ENCODE measurements around the gene TBCD.
"Not testable (repeated sequence)": the region's sequence is repeated elsewhere in the genome, so short reads cannot be mapped to it uniquely, and the experiment has no call there.

The TBCD gene

DNA sequence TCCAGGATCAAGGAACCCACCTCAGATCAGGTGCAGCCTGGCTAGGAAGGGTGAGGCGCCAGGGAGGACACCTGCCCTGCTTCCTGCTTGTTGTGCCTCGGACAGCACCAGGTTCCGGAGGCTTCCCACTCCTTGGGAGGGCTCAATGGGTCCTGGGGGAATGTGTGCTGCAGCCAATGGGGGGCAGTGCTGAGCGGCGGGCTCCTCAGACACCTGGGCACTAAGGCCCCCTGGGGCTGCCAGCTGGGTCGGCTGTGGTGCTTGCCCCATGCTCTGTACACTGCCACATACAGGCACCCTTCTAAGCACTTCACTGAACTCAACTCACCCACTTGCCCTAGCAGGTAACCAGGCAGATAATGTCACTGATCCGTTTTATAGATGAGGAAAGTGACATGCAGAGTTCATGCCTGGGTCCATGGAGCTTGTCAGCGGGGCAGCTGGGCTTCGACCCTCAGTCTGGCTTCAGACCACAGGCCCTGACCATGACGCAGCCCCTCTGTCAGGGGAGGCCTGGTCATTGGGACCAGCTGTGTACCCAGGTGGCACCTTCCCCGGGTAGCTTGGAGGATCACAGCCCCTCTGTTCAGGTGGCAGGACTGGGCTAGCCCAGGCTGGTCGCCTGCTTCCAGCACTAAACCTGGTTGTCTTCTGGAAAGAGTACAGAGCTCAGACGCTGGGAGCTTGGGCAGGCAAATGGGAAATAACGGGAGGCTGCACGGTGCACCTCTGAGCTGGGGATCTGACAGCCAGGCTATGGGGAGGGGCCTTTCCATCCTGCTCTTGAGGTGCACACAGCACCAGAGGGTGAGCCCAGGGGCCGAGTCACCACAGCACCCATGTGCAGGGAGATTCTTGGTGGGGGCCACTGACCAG lies 8.3 kb upstream of the TBCD start:
- no peak overlapping the region for H3K4me3 ChIP-seq (ENCODE audit: low read depth, low read length)
- TF ChIP-seq, protein P1, sequence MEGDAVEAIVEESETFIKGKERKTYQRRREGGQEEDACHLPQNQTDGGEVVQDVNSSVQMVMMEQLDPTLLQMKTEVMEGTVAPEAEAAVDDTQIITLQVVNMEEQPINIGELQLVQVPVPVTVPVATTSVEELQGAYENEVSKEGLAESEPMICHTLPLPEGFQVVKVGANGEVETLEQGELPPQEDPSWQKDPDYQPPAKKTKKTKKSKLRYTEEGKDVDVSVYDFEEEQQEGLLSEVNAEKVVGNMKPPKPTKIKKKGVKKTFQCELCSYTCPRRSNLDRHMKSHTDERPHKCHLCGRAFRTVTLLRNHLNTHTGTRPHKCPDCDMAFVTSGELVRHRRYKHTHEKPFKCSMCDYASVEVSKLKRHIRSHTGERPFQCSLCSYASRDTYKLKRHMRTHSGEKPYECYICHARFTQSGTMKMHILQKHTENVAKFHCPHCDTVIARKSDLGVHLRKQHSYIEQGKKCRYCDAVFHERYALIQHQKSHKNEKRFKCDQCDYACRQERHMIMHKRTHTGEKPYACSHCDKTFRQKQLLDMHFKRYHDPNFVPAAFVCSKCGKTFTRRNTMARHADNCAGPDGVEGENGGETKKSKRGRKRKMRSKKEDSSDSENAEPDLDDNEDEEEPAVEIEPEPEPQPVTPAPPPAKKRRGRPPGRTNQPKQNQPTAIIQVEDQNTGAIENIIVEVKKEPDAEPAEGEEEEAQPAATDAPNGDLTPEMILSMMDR (IDR thresholded peaks at IDR 0.05; ENCODE audit: low read depth, low read length, missing control alignments): no peak
- DNase-seq (ENCODE audit: low read depth): no peak

DNA sequence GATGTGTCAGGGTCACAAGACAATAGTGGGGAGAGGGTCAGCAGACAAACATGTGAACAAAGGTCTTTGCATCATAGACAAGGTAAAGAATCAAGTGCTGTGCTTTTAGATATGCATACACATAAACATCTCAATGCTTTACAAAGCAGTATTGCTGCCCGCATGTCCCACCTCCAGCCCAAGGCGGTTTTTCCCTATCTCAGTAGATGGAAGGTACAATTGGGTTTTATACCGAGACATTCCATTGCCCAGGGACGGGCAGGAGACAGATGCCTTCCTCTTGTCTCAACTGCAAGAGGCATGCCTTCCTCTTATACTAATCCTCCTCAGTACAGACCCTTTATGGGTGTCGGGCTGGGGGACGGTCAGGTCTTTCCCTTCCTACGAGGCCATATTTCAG lies 7.1 kb upstream of the TBCD start:
- not testable (repeated sequence) for DNase-seq (ENCODE audit: low read depth); H3K4me3 ChIP-seq (ENCODE audit: low read depth, low read length)

DNA sequence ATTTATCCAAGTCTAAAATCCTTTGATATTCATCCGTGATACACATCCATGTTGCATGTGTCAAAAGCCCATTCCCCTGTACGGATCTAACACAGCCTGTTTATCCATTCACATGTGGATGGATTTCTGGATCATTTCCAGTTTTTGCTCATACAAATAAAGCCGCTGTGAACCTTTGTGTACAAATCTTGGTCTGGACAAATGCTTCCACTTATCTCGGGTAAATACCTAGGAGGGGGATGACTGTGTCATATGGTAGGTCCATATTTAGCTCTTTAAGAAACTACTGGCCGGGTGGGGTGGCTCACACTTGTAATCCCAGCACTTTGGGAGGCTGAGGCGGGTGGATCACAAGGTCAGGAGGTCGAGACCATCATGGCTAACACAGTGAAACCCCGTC lies 6.3 kb upstream of the TBCD start:
- no peak overlapping the region for H3K4me3 ChIP-seq (ENCODE audit: low read depth, low read length)
- no peak for DNase-seq (ENCODE audit: low read depth)
- TF ChIP-seq, protein P1 (IDR thresholded peaks at IDR 0.05; ENCODE audit: low read depth, low read length, missing control alignments): no peak

DNA sequence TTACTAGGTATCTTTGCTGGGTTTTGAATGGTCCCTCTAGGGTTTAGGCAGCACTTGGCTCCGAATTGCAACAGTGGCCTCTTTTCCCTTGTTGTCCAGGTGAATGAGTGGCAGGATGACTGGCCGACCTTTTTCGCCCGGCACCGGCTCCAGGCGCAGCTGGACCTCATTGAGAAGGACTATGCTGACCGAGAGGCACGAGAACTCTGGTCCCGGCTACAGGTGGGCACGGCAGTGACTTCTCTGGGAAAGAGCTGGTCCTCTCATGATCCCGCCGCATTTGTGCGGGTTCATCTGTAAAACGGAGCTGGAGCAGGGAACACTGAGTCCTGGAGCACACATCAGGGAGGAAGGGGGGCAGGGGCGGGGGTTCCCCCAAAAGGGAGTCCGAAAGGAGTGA lies 3.1 kb upstream of the TBCD start:
- DNase-seq (ENCODE audit: low read depth): no peak
- TF ChIP-seq, protein P1 (IDR thresholded peaks at IDR 0.05; ENCODE audit: low read depth, low read length, missing control alignments): no peak
- H3K4me3 ChIP-seq (ENCODE audit: low read depth, low read length): no peak overlapping the region

DNA sequence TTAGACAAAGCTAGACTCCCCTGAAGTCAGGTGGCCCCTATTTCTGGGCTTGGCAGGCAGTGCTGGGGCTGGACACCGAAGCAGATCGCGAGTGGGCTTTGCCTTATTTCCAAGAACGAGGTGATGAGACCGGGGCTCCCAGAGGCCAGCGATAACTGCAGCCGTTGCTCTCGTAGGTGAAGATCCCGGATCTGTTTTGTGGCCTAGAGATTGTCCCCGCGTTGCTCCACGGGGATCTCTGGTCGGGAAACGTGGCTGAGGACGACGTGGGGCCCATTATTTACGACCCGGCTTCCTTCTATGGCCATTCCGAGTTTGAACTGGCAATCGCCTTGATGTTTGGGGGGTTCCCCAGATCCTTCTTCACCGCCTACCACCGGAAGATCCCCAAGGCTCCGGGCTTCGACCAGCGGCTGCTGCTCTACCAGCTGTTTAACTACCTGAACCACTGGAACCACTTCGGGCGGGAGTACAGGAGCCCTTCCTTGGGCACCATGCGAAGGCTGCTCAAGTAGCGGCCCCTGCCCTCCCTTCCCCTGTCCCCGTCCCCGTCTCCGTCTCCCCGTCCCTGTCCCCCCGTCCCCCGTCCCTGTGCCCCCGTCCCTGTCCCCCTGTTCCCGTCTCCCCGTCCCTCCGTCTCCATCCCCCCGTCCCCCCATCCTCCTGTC lies 1.5 kb upstream of the TBCD start:
- TF ChIP-seq, protein P1 (IDR thresholded peaks at IDR 0.05; ENCODE audit: low read depth, low read length, missing control alignments): no peak
- H3K4me3 ChIP-seq (ENCODE audit: low read depth, low read length): no peak overlapping the region
- DNase-seq (ENCODE audit: low read depth): no peak

DNA sequence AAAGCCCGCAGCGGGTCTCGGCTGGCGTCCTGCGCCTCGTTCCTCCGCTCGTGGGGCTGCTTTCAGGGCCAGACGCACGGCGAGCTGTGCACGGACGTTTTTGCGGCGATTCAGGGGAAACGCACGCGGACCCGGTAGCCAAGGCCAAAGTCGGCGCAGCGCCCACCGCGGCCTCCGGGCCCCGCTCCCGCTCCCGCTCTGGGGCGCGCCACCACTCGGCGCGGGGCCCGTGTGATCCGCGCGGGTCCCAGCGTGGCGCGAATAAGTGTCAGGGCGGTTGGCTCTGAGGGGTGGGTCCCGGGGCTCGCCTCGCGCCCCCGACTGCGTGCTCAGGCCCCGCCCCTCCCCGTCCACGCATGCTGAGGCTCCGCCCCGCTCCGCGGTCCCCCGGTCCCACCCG lies 694 bp upstream of the TBCD start:
- TF ChIP-seq, protein P1 (IDR thresholded peaks at IDR 0.05; ENCODE audit: low read depth, low read length, missing control alignments): no peak
- peak overlapping the region; percentile 65 for H3K4me3 ChIP-seq (ENCODE audit: low read depth, low read length)
- no peak for DNase-seq (ENCODE audit: low read depth)

DNA sequence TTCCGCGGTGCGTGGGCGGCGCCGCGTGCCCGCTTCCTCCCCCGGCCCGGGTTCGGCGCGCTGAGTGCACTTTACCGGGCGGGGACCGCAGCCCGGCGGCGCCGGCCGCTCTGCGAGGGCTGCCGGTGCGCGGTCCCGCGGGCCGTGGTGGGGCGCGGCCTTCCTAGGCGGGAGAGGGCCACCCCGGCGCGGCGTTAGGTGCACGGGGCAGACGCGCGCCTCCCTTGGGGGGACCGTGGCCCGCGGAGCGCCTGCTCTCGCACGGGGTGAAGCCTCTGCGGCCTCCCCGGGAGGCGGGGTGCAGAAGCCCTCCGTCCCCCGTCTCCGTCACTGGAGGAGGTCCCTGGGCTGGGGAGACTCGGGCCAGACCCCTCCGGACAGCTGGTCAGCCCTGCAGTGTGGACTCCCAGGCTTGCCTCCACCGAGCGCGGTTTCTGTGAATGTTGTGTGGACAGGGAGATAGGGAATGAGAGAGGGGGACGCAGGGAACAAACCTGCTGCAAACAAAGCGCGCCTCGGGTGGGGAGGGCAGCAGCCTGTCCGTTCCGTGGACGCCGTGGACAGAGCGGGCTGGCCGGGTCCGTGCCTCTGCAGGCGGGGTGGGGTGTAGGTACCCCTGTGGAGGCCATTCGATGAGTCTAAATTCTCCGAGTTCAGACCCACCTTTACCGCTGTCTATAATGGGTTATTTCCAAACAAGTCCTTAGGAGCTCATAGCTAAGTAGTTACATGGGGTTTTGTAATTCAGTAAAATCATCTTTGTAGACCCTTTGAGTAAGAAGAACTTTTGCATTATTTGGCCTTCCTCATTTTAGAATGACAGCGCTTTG lies 721 bp downstream of the TBCD start:
- no peak for DNase-seq (ENCODE audit: low read depth)

More for the DNA sequence above, 721 bp downstream of the TBCD start:
- H3K4me3 ChIP-seq (ENCODE audit: low read depth, low read length): peak overlapping the region; percentile 67
- TF ChIP-seq, protein P1 (IDR thresholded peaks at IDR 0.05; ENCODE audit: low read depth, low read length, missing control alignments): no peak

Data from GM12864 (cell line).